Transverse colon (tissue), 4 donors: Measurements from ENCODE around the gene CCM2. TPM values are rescaled to one million over a fixed set of nuclear protein-coding genes. Genes with fewer than 3 reads are reported as not detected.

Experiments used
- DNase-seq: peaks from one replicate; pipeline ENCODE4 v3.0.0-alpha.2; 2019
- H3K27ac ChIP-seq, 4 donors: fragments of 200-600 bp; sonication (generic); 2 replicates each; pipeline ENCODE4 v1.5.1; 2016 to 2018; ENCODE audit warnings: inconsistent platforms in 4 of 4
- H3K27me3 ChIP-seq: fragments of 200-600 bp; sonication (generic); 2 replicates; pipeline ENCODE4 v1.5.1; 2017; ENCODE audit warnings: inconsistent platforms
- H3K36me3 ChIP-seq, 4 donors: fragments of 200-600 bp; sonication (generic); 2 replicates each; pipeline ENCODE4 v1.5.1; 2017 to 2019; ENCODE audit warnings: inconsistent platforms in 4 of 4
- H3K4me1 ChIP-seq, 4 donors: fragments of 200-600 bp; sonication (generic); 2 replicates each; pipeline ENCODE4 v1.5.1; 2017 to 2020; ENCODE audit warnings: inconsistent platforms in 4 of 4
- H3K4me3 ChIP-seq, 4 donors: fragments of 200-600 bp; sonication (generic); 1 replicate in 1 of 4; 2 replicates in 3 of 4; pipeline versions ENCODE4 v1.5.1 to v1.6.1; 2017 to 2019; ENCODE audit warnings: inconsistent platforms in 4 of 4
- H3K9me3 ChIP-seq, 2 donors: fragments of 200-600 bp; sonication (generic); 2 replicates each; pipeline ENCODE4 v1.5.1; 2017 to 2019; ENCODE audit warnings: inconsistent platforms in 2 of 2
- CTCF ChIP-seq, 5 experiments: fragments of 200-600 bp in 3 of 5; fragments of 450-650 bp in 2 of 5; sonication (generic) in 3 of 5; IDR thresholded peaks; 1 replicate in 2 of 5; 2 replicates in 3 of 5; pipeline ENCODE4 v1.5.1; 2016 to 2017; ENCODE audit warnings: antibody characterized with exemption in 5 of 5, inconsistent platforms in 3 of 5, mild to moderate bottlenecking in 2 of 5, moderate library complexity in 1 of 5
- EP300 ChIP-seq: sonication (generic); formaldehyde crosslinking; IDR thresholded peaks from one replicate; pipeline ENCODE4 v1.6.1; 2017; ENCODE audit warnings: antibody characterized with exemption, low read depth
- POLR2A ChIP-seq: fragments of 450-650 bp; IDR thresholded peaks from one replicate; pipeline ENCODE4 v1.6.1; 2016; ENCODE audit warnings: antibody characterized with exemption, mild to moderate bottlenecking, moderate library complexity
- POLR2AphosphoS5 ChIP-seq, 3 donors: sonication (generic); formaldehyde crosslinking; IDR thresholded peaks; one replicate each; pipeline ENCODE4 v1.6.1; 2016; ENCODE audit warnings: antibody characterized with exemption in 3 of 3
- WGBS, 2 donors: methylation state at CpG; one replicate each; pipeline ENCODE4 v1.1.5; 2018; ENCODE audit warnings: low coverage in 1 of 2; 5-methylcytosine and 5-hydroxymethylcytosine counted together
- in situ Hi-C, 4 donors: fragments of 200-750 bp; cut with MboI; loops; one replicate each; pipeline versions ENCODE4 v1.15.0 to v1.15.1; 2017; ENCODE audit warnings: low sequenced_read_pairs in 3 of 4, low pct_ligation_motif_present in 1 of 4, low pct_unique_long_range_greater_than_20kb in 1 of 4
- intact Hi-C: fragments of 100-400 bp; cut with DNase I; formaldehyde crosslinking; loops from one replicate; pipeline ENCODE4 v1.15.1; 2023; ENCODE audit warnings: low total_unique reads
- total RNA-seq, 4 donors: library from RNA; depleted of rRNA; stranded (reverse); fragments of >200 nt; gene quantifications; one replicate each; pipeline ENCODE4 v1.1.0, GENCODE V29; 2016

CCM2 gene
- total RNA-seq, 4 donors from 2014 or later = 40.4 to 76.4 (median 47.8) TPM

- Histone ChIP-seq H3K9me3 (no peaks in the 10 kb centered on the region), H3K4me1 (peaks cover 4 to 21% (median 10%) of the 10 kb centered on the region in 4 donors)
- 82 to 88% methylated on average over 2 to 5 of the region's 5 CpGs for WGBS, 2 donors
These were observed 35.4 kb downstream of the CCM2 start for GRCh38 chr7:45035371-45035770.

GRCh38 chr7:45035893-45036292 lies 35.9 kb downstream of the CCM2 start:
- Histone ChIP-seq H3K4me3 (no peak overlapping the region), H3K9me3 (no peaks in the 10 kb centered on the region), H3K27me3 (no peaks in the 10 kb centered on the region), H3K4me1 (peaks cover 4 to 21% (median 10%) of the 10 kb centered on the region in 4 donors), H3K27ac (no peak overlapping the region), H3K36me3 (peaks cover 0 to 20% (median 0%) of the 10 kb centered on the region in 4 donors)
- 35 to 46% methylated on average over 6 of the region's 6 CpGs for WGBS, 2 donors
- in situ Hi-C loops (no loop called here), intact Hi-C loops (no loop called here)
- TF ChIP-seq POLR2AphosphoS5 (IDR thresholded peaks at IDR 0.05) (no peak), CTCF (IDR thresholded peaks at IDR 0.05) (no peak), POLR2A (no peak), EP300 (no peak)
- DNase-seq = no peak

More at GRCh38 chr7:45035371-45035770, 35.4 kb downstream of the CCM2 start:
- Histone ChIP-seq H3K27me3 (no peaks in the 10 kb centered on the region), H3K4me3 (no peak overlapping the region), H3K27ac (no peak overlapping the region), H3K36me3 (peaks cover 0 to 14% (median 0%) of the 10 kb centered on the region in 4 donors)
- in situ Hi-C loops = no loop called here
- no peak for TF ChIP-seq CTCF (IDR thresholded peaks at IDR 0.05)
- TF ChIP-seq POLR2A = no peak
- TF ChIP-seq POLR2AphosphoS5 (IDR thresholded peaks at IDR 0.05) = no peak
- no peak for TF ChIP-seq EP300
- intact Hi-C loops = no loop called here
- no peak for DNase-seq

- intact Hi-C loops (no loop called here), in situ Hi-C loops (no loop called here)
- no peak for DNase-seq
- TF ChIP-seq EP300 = no peak
- TF ChIP-seq POLR2A = no peak
- TF ChIP-seq CTCF (IDR thresholded peaks at IDR 0.05) = no peak
- TF ChIP-seq POLR2AphosphoS5 (IDR thresholded peaks at IDR 0.05) = no peak
- Histone ChIP-seq H3K4me1 (peaks cover 4 to 21% (median 10%) of the 10 kb centered on the region in 4 donors), H3K9me3 (no peaks in the 10 kb centered on the region), H3K36me3 (peaks cover 0 to 24% (median 1%) of the 10 kb centered on the region in 4 donors), H3K27me3 (no peaks in the 10 kb centered on the region), H3K27ac (no peak overlapping the region), H3K4me3 (no peak overlapping the region)
- WGBS, 2 donors = 30% methylated on average over 3 of the region's 3 CpGs; no CpG with 5 or more reads in 1 of the 2 donors
These were observed 36.3 kb downstream of the CCM2 start for GRCh38 chr7:45036317-45036716.

- WGBS, 2 donors = 76 to 80% methylated on average over 1 to 8 of the region's 8 CpGs
- peaks cover 0 to 27% (median 4%) of the 10 kb centered on the region in 4 donors for H3K36me3 ChIP-seq
- intact Hi-C loops (no loop called here), in situ Hi-C loops (no loop called here)
- H3K9me3 ChIP-seq = no peaks in the 10 kb centered on the region
- TF ChIP-seq EP300 (no peak), CTCF (IDR thresholded peaks at IDR 0.05) (no peak), POLR2AphosphoS5 (IDR thresholded peaks at IDR 0.05) (no peak), POLR2A (no peak)
- no peak overlapping the region for H3K27ac ChIP-seq
- H3K4me1 ChIP-seq = peaks cover 4 to 21% (median 10%) of the 10 kb centered on the region in 4 donors
- H3K27me3 ChIP-seq = no peaks in the 10 kb centered on the region
- no peak for DNase-seq
- H3K4me3 ChIP-seq = no peak overlapping the region
These were observed 36.8 kb downstream of the CCM2 start for GRCh38 chr7:45036796-45037195.
